GM18861 (cell line): ENCODE measurements around the gene BCO1.

Source experiments
- ATAC-seq: cut with Tn5 transposase; IDR thresholded peaks from one replicate; pipeline ENCODE4 v1.9.1; 2021; ENCODE audit not compliant: unreplicated experiment

The BCO1 gene

GRCh38 chr16:81232740-81233367 lies 5.6 kb upstream of the BCO1 start:
- no peak for ATAC-seq

DNA sequence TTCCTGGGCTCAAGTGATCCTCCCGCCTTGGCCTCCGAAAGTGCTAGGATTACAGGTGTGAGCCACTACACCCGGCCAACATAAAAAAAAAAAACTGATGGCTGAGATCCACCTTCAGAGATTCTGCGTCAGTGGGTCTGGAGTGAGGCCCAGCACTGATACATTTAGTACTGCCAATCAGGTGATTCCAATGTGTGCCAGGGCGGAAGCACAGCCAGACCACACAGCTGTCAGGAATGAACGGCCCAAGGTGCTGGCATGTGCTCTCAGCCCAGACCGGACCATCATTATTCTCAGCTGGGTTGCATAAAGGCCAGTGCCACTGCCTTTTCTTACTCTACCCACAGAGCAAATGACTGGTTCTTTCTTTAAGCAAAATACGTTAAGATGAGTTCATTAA lies 1.2 kb upstream of the BCO1 start:
- ATAC-seq, result no peak

GRCh38 chr16:81237942-81238295 lies 570 bp upstream of the BCO1 start:
- no peak for ATAC-seq

DNA sequence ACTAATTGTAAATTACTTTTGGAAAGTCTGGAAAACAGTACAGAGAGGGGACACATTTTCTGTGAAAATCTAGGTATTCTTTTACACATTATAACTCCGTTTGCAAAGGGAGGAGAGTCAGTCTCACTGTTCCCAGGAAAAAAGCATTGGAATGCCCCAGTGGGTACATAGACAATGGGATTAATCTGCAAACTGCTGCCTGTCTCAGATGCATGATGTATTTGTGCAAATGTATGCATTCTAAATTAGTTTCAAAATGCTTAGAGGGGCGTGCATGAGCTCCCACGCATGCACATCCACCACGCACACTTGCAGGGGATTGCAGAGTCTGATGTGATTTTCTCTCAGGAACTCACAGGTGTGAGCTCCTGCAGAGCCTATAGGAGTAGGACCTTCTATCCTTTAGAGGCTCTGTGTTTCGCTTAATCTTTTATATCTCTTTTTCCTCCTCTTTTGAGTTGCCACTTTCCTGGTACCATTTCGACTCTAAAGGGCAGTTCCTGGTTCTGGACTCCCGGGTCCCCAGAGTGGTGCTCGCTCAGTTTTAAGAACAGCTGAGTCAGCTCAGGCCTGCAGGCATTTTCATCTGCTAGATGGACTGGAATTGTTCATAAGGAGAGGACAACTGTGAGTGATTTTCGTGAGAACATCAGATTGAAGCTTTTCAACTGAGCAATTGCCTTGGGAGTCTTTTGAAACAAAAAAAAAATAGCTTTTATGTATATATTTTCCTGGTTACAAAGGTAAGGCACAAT lies 1.1 kb downstream of the BCO1 start:
- ATAC-seq, result no peak

- ATAC-seq, result no peak
These were observed 3.2 kb downstream of the BCO1 start for GRCh38 chr16:81241706-81242105.

GRCh38 chr16:81242977-81243618 lies 4.6 kb downstream of the BCO1 start:
- ATAC-seq, result no peak

DNA sequence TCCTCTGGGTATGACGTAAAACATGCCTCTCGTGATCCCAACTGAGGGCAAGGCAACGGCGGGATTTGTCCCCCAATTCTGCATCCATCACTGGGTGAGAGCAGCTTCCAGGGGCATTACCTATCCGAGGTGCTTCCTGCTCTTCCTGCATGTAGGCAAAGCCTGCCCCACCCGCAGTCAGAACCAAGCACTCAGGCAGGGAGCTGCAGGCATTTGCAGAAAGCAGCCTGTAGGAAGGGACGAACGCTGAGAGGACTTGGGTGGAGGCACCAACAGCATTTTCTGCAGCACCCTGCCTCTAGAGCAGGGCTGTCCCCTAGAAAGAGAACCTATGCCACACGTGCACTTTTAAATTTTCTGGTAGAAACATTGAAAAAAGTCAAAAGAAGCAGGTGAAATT lies 5.5 kb downstream of the BCO1 start:
- ATAC-seq, result no peak

GRCh38 chr16:81251871-81252270 lies 13.4 kb downstream of the BCO1 start:
- ATAC-seq, result no peak

DNA sequence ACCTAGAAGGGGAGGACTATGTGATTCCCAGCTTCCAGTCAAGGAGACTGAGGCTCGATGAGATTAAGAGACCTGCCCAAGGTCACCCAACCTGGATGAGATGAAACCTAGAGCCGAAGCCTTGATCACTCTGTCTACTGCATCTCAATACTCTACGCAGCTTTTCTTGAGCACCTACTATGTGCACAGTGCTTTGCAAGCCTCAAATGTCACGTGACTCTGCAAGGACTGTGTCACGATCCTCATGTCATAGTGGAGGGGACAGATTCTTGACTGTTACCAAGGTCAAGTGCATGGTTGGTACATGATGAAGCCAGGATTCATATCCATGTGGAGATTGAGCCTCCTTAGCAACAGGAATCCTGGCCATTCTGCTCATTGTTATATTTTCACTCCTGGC lies 14.7 kb downstream of the BCO1 start:
- no peak for ATAC-seq

- no peak for ATAC-seq
These were observed 16.5 kb downstream of the BCO1 start for GRCh38 chr16:81254922-81255526.

- no peak for ATAC-seq
These were observed 21.4 kb downstream of the BCO1 start for GRCh38 chr16:81259916-81260315.

DNA sequence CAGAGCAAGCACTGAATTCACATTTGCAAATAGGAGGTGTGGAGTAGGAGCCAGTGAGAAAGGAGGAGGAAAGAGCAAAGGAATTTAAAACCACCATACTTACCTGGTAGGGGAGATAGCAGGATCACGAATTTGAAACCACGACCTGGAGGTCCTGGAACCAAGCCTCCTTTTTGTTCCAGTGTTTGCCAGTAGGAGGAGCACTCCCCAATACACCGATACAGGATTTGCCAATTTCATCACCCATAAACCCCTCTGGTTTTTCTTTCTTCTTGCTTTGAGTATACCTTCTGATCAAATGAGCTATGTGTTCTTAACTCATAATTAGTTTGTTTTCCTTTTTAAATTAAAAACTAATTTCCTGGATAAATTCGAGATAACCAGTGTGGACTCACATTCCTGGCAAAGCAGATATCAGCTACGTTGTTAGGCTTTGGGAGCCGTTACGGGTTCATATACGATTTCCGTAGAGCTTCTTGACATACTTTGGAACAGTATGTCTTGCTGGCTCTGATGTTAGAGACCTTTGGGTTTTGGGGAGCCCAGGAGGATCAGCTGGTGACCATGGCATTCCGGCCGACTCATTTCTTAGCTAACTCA lies 22.7 kb downstream of the BCO1 start:
- no peak for ATAC-seq

- no peak for ATAC-seq
These were observed 25.2 kb downstream of the BCO1 start for GRCh38 chr16:81263470-81264220.

GRCh38 chr16:81264386-81264785 lies 25.9 kb downstream of the BCO1 start:
- no peak for ATAC-seq

- ATAC-seq, result no peak
These were observed 26.6 kb downstream of the BCO1 start for GRCh38 chr16:81265052-81265451.

DNA sequence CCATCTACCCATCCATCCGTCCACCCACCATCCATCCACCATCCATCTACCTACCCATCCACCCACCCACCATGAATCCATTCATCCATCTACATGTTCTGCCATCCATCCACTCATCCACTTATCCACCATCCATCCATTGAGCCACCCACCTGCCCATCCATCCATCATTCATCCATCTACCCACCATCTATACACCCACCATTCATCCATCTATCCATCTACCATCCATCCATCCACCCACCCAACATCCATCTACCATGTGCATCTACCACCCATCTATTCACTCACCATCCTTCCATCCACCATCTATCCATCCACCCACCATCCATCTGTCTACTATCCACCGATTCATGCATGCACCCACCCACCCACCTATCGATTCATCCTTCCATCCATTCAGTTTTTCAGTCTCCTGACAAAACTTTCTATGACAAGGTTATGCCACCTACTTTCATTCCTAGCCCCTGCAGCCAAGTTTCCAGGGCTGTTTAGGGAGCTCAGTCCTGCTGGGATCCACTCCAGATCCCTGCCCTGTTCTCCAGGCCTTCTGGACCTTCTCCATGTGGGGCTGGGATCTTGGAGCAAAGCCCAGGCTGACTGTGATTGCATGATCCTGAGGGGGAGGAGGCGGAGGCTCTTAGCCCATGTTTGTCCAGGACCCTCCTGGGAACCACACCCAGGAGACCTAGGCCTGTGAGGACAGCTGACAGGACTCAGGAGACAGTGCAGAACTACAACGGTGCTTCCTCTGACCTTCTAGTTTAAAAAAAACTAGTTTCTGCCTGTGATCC lies 27.4 kb downstream of the BCO1 start:
- ATAC-seq, result no peak

GRCh38 chr16:81266680-81267095 lies 28.2 kb downstream of the BCO1 start:
- no peak for ATAC-seq

DNA sequence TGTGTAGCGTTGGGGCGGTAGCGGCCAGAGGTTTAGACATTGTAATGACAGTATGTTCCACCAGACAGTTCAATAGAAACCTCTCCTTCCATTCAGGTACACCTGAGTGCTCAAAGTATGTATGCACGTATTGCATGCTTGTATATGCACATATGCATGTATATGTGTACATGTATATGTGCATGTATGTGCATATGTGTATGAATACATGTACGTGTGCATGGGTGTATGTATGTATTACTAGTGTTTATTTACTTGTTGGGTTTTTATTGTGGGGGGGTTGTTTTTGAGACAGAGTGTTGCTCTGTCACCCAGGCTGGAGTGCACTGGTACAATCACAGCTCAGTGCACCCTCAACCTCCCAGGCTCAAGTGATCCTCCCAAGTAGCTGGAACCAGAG lies 30.0 kb downstream of the BCO1 start:
- ATAC-seq, result no peak

DNA sequence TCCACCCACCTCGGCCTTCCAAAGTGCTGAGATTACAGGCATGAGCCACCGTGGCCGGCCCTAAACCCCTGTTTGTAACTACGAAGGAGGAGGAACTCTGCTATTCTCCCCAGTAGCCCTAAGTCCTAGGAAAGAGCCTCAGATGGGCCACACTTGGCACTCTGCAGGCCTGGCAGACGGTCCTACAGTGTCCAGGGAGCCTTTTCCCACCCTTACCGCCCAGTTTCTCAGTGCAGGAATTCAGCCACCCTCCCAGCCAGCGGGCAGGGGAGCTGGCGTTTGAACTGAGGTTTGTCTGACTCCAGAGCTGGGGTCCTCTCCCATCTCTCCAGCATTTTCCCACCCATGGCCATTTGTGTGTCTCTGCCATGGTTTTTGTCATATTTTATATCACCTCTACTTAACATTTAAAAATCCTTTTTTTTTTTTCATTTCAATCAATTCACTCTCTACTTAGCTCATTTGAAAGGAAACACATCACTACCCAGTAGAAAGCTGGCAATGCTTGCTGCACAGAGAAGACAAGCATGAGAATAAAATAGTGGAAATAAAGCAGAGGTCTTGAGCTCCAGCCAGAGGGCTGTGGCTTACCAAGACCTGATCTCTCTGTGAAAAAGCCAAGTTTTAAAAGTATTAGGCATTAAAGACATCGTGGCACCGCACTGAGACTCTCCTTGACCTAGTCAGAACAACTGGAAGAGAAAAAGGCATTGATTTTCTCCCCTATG lies 34.9 kb downstream of the BCO1 start:
- ATAC-seq, result no peak
